Colonic mucosa (tissue), 4 donors: ENCODE results near the gene STAT6. TPM values are rescaled to one million over a fixed set of nuclear protein-coding genes. Genes with fewer than 3 reads are reported as not detected.

Experiments
- DNase-seq: peaks from one replicate; pipeline ENCODE4 v3.0.0-alpha.2; 2020
- H3K27ac ChIP-seq: fragments of 200-600 bp; one replicate; pipeline ENCODE4 v1.8.0; 2021
- H3K27me3 ChIP-seq: fragments of 200-600 bp; one replicate; pipeline ENCODE4 v1.8.0; 2021
- H3K36me3 ChIP-seq: fragments of 200-600 bp; one replicate; pipeline ENCODE4 v1.8.0; 2021
- H3K4me1 ChIP-seq: fragments of 200-600 bp; one replicate; pipeline ENCODE4 v1.8.0; 2021; ENCODE audit warnings: mild to moderate bottlenecking
- H3K4me3 ChIP-seq: fragments of 200-600 bp; one replicate; pipeline ENCODE4 v1.8.0; 2021
- H3K9ac ChIP-seq, 2 donors: one replicate each; pipeline ENCODE4 v1.7.0; 2013; ENCODE audit warnings: control low read depth in 2 of 2, low read depth in 2 of 2, low read length in 2 of 2
- H3K9me3 ChIP-seq: fragments of 200-600 bp; one replicate; pipeline ENCODE4 v1.8.0; 2021
- CTCF ChIP-seq: fragments of 200-600 bp; IDR thresholded peaks from one replicate; pipeline ENCODE4 v1.8.0; 2022; ENCODE audit warnings: antibody characterized with exemption, mild to moderate bottlenecking
- intact Hi-C: fragments of 100-400 bp; cut with DNase I; formaldehyde crosslinking; loops from one replicate; pipeline ENCODE4 v1.14.1; 2022
- total RNA-seq, 2 donors: library from RNA; stranded (reverse); fragmentation: NEBNext Ultra II Directional in 1 of 2; extraction: Animal tissue kit (Norgen Biotek cat#: 25700) in 1 of 2; gene quantifications; one replicate each; pipeline ENCODE4 v1.2.1, GENCODE V29; 2021
- donor health status: healthy.
- donor health status: DM: no; HTN: no; CAD: no.
- donor health status: DM: no; HTN: no; CAD: no.

STAT6 gene
- total RNA-seq, 2 donors from 2014 or later = 161 to 181 TPM

DNA sequence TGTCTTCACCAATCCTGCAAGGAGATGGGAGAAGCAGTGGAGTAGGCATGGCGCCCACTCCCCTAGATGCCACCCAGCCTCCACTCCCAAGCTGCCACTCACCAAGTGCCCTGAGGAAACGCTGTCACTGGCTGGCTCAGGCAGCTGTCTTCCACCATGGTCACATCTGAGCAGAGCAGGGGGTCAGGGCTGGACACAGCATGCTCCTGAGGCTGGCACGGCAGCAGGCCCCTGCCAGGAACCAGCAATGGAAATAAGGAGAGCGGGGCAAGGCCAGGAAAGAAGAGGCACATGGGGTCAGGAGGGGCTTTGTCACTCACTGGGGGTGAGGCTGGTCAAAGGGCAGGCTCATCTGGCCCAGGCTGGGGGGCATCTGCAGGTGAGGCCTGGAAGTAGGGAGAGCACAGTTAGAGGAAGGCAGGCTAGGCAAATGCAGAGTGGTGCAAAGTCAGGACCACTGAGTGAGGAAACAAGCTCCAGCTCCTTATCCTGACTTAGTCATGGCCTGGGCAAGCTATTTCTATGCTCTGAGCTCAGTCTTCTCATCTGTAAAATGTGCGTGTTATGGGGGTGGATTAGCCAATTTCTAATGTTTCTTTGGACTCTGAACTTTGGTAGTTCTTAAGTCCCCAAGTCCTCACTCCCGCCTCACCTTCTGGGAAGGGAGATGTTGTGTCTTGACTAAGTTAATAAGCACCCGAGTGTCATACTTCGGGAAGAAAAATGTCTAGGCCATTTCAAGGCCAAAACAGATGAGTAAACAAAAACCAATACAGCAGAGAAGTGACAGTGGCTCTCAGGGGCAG is 14.2 kb downstream of the STAT6 start:
- Histone ChIP-seq H3K36me3 (peaks cover 15% of the 10 kb centered on the region), H3K9ac (no peak overlapping the region), H3K9me3 (no peaks in the 10 kb centered on the region), H3K4me1 (no peaks in the 10 kb centered on the region), H3K4me3 (no peak overlapping the region), H3K27ac (no peak overlapping the region), H3K27me3 (no peaks in the 10 kb centered on the region)
- DNase-seq = no peak
- TF ChIP-seq CTCF = no peak
- intact Hi-C loops = no loop called here

DNA sequence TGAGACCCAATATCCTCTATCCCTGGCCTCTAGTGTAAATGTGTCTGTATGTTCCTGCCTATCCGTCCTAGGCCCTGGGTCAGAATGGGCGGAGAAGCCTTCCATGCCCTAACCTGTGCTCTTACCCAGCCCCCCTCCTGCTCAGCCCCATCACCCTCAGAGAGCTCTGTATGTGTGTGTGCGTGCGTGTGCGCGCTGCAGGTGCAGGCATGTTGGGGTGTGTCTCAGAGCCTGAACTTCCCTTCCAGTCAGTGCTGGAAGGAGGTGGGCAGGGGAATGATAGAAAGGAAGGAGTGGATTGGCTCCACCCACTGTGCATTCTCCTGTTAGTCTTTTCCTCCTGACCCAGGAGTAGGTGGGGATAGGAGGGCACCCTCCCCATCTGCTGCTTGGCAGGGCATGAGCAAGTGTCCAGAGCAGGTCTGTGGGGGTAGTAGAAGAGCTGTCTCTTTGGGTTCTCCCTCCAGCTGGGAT is 15.0 kb downstream of the STAT6 start:
- Histone ChIP-seq H3K36me3 (peaks cover 15% of the 10 kb centered on the region), H3K27ac (no peak overlapping the region), H3K4me1 (no peaks in the 10 kb centered on the region), H3K4me3 (no peak overlapping the region), H3K9ac (no peak overlapping the region), H3K9me3 (no peaks in the 10 kb centered on the region), H3K27me3 (no peaks in the 10 kb centered on the region)
- TF ChIP-seq CTCF = no peak
- intact Hi-C loops = no loop called here
- no peak for DNase-seq

- Histone ChIP-seq H3K36me3 (peaks cover 15% of the 10 kb centered on the region), H3K9ac (no peak overlapping the region), H3K4me3 (no peak overlapping the region), H3K27me3 (no peaks in the 10 kb centered on the region), H3K9me3 (no peaks in the 10 kb centered on the region), H3K4me1 (no peaks in the 10 kb centered on the region), H3K27ac (no peak overlapping the region)
- no peak for TF ChIP-seq CTCF
- DNase-seq = no peak
- intact Hi-C loops = no loop called here
These were observed 15.7 kb downstream of the STAT6 start for GRCh38 chr12:57095440-57095839.

- H3K36me3 ChIP-seq = peaks cover 10% of the 10 kb centered on the region
These were observed 16.7 kb downstream of the STAT6 start for GRCh38 chr12:57094208-57095160.

More at GRCh38 chr12:57094208-57095160, 16.7 kb downstream of the STAT6 start:
- Histone ChIP-seq H3K9ac (peak overlapping the region in 1 of 2 donors; percentile 29), H3K27ac (peak overlapping the region; percentile 50), H3K9me3 (no peaks in the 10 kb centered on the region), H3K27me3 (no peaks in the 10 kb centered on the region), H3K4me1 (no peaks in the 10 kb centered on the region), H3K4me3 (no peak overlapping the region)
- no peak for TF ChIP-seq CTCF
- intact Hi-C loops = no loop called here
- no peak for DNase-seq
